Pancreas (tissue), 10 donors: ENCODE data around the gene PROB1. TPM values are rescaled to one million over a fixed set of nuclear protein-coding genes. Genes with fewer than 3 reads are reported as not detected.

Source experiments
- ATAC-seq, 4 donors: fragments of 200-7000 bp; cut with Tn5 transposase; one replicate each; pipeline versions ENCODE4 v1.8.0 to v1.9.1; 2020; ENCODE audit warnings: mild to moderate bottlenecking in 4 of 4, moderate library complexity in 4 of 4
- DNase-seq, 6 donors: peaks; one replicate each; pipeline ENCODE4 v3.0.0-alpha.2; 2020
- FAIRE-seq: peaks from 2 replicates; lab custom pipeline; 2012; peaks lifted over from hg19 to GRCh38; lab: Jason Lieb, UNC
- H3K27ac ChIP-seq, 4 donors: fragments of 200-600 bp; sonication (generic); 1 replicate in 3 of 4; 2 replicates in 1 of 4; pipeline versions ENCODE4 v1.5.0 to v1.8.0; 2020
- H3K27me3 ChIP-seq, 4 donors: fragments of 200-600 bp; one replicate each; pipeline ENCODE4 v1.8.0; 2021
- H3K36me3 ChIP-seq, 3 donors: fragments of 200-600 bp; sonication (generic) in 1 of 3; one replicate each; pipeline versions ENCODE4 v1.5.0 to v1.8.0; 2020 to 2021
- H3K4me1 ChIP-seq, 3 donors: fragments of 200-600 bp; one replicate each; pipeline ENCODE4 v1.8.0; 2021
- H3K4me3 ChIP-seq, 4 donors: fragments of 200-600 bp; sonication (generic) in 2 of 4; one replicate each; pipeline versions ENCODE4 v1.5.0 to v1.8.0; 2020 to 2021
- H3K9me3 ChIP-seq, 4 donors: fragments of 200-600 bp; one replicate each; pipeline ENCODE4 v1.8.0; 2021
- WGBS, 2 donors: extraction: QIAGEN DNeasy Blood & Tissue Kit; methylation state at CpG; one replicate each; pipeline ENCODE4 v1.1.7; 2013; 5-methylcytosine and 5-hydroxymethylcytosine counted together
- intact Hi-C, 3 donors: fragments of 100-400 bp; cut with DNase I; formaldehyde crosslinking; loops; one replicate each; pipeline versions ENCODE4 v1.11.1 to v1.14.2; 2022
- polyA plus RNA-seq, 2 donors: library from polyadenylated mRNA; stranded (reverse); fragments of 200-250 nt; gene quantifications; one replicate each; pipeline ENCODE4 v1.2.3, GENCODE V29; 2013
- total RNA-seq, 6 donors: library from RNA; stranded (reverse); fragmentation: NEBNext Ultra II Directional in 4 of 6; extraction: Animal tissue kit (Norgen Biotek cat#: 25700) in 4 of 6; gene quantifications; one replicate each; pipeline versions ENCODE4 v1.2.1 to v1.2.4, GENCODE V29; 2021 to 2023
- TF ChIP-seq, protein P1 (sequence below), 4 donors: fragments of 200-600 bp; sonication (generic) in 3 of 4; IDR thresholded peaks; one replicate each; pipeline versions ENCODE4 v1.5.0 to v1.8.0; 2021; ENCODE audit warnings: antibody characterized with exemption in 4 of 4
- donor health status: healthy with polysubstance abuse.
- donor health status: DM: no; HTN: no; CAD: no; lungs with moderate emphysema.
- donor health status: DM: no; HTN: no; CAD: no.
- donor health status: control.
- donor health status: control.
- donor health status: Bipolar disorder and iron deficiency.
- donor health status: DM: yes; HTN: yes; CAD: no.
- donor health status: DM: no; HTN: no; CAD: no.
- donor health status: DM: no; HTN: no; CAD: no.
- donor health status: DM: yes; HTN: yes; CAD: no.

Gene PROB1
- total and polyA plus RNA-seq, 8 donors, result 0.19 to 0.38 (median 0.34) TPM

- no peaks in the 10 kb centered on the region for H3K4me1 ChIP-seq
- H3K4me3 ChIP-seq, result peak overlapping the region; percentile 43 to 80 (median 66)
- no peak for DNase-seq
- 10 to 12% methylated on average over 8 of the region's 8 CpGs for WGBS, 2 donors
- H3K27ac ChIP-seq, result peak overlapping the region; percentile 84 to 91 (median 88)
- ATAC-seq, result peak in 2 of 4 donors; percentile 1
- intact Hi-C loops, result no loop called here
- FAIRE-seq, result no peak
- no peaks in the 10 kb centered on the region for H3K36me3 ChIP-seq
- no peaks in the 10 kb centered on the region for H3K9me3 ChIP-seq
- no peaks in the 10 kb centered on the region for H3K27me3 ChIP-seq
- TF ChIP-seq, protein P1, sequence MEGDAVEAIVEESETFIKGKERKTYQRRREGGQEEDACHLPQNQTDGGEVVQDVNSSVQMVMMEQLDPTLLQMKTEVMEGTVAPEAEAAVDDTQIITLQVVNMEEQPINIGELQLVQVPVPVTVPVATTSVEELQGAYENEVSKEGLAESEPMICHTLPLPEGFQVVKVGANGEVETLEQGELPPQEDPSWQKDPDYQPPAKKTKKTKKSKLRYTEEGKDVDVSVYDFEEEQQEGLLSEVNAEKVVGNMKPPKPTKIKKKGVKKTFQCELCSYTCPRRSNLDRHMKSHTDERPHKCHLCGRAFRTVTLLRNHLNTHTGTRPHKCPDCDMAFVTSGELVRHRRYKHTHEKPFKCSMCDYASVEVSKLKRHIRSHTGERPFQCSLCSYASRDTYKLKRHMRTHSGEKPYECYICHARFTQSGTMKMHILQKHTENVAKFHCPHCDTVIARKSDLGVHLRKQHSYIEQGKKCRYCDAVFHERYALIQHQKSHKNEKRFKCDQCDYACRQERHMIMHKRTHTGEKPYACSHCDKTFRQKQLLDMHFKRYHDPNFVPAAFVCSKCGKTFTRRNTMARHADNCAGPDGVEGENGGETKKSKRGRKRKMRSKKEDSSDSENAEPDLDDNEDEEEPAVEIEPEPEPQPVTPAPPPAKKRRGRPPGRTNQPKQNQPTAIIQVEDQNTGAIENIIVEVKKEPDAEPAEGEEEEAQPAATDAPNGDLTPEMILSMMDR (IDR thresholded peaks at IDR 0.05), result no peak
These were observed 43.8 kb upstream of the PROB1 start for GRCh38 chr5:139438707-139439012.

- Histone ChIP-seq H3K4me3 (no peak overlapping the region), H3K4me1 (no peaks in the 10 kb centered on the region), H3K36me3 (no peaks in the 10 kb centered on the region), H3K9me3 (no peaks in the 10 kb centered on the region), H3K27me3 (no peaks in the 10 kb centered on the region), H3K27ac (no peak overlapping the region)
- ATAC-seq (no peak), FAIRE-seq (no peak), DNase-seq (no peak)
- WGBS, 2 donors, result 87 to 90% methylated on average over 3 of the region's 3 CpGs
- intact Hi-C loops, result no loop called here
- TF ChIP-seq, protein P1 (IDR thresholded peaks at IDR 0.05), result no peak
These were observed 40.8 kb upstream of the PROB1 start for GRCh38 chr5:139435676-139436075.

- TF ChIP-seq, protein P1 (IDR thresholded peaks at IDR 0.05), result no peak
- 52 to 76% methylated on average over 1 of the region's 1 CpG for WGBS, 2 donors
- ATAC-seq (no peak), DNase-seq (no peak), FAIRE-seq (no peak)
- intact Hi-C loops, result no loop called here
- no peaks in the 10 kb centered on the region for H3K36me3 ChIP-seq
- H3K4me3 ChIP-seq, result no peak overlapping the region
- H3K27me3 ChIP-seq, result no peaks in the 10 kb centered on the region
- H3K27ac ChIP-seq, result no peak overlapping the region
- no peaks in the 10 kb centered on the region for H3K4me1 ChIP-seq
- H3K9me3 ChIP-seq, result no peaks in the 10 kb centered on the region
These were observed 36.8 kb upstream of the PROB1 start for GRCh38 chr5:139431706-139432105.

DNA sequence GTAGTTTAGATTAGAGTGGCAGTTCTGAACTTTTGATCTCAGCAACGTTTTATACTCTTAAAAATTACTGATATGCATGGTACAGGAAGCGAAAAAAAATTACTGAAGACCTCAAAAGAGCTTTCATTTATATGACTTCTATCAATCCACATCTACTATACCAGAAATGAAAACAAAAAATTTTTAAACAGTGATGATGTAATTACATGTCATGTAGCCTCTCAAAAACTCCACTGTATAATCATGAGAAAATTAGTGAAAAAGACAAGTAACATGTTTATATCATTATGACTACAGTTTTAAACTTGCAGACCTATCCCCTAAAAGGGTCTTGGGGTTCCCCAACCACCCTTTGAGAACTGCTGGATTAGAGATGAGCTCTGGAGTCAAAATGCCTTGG lies 35.1 kb upstream of the PROB1 start:
- Histone ChIP-seq H3K4me1 (no peaks in the 10 kb centered on the region), H3K9me3 (no peaks in the 10 kb centered on the region), H3K4me3 (no peak overlapping the region), H3K27ac (no peak overlapping the region), H3K27me3 (no peaks in the 10 kb centered on the region), H3K36me3 (no peaks in the 10 kb centered on the region)
- FAIRE-seq, result no peak
- TF ChIP-seq, protein P1 (IDR thresholded peaks at IDR 0.05), result no peak
- ATAC-seq, result no peak
- 78 to 79% methylated on average over 2 of the region's 2 CpGs for WGBS, 2 donors
- no peak for DNase-seq
- intact Hi-C loops, result no loop called here

DNA sequence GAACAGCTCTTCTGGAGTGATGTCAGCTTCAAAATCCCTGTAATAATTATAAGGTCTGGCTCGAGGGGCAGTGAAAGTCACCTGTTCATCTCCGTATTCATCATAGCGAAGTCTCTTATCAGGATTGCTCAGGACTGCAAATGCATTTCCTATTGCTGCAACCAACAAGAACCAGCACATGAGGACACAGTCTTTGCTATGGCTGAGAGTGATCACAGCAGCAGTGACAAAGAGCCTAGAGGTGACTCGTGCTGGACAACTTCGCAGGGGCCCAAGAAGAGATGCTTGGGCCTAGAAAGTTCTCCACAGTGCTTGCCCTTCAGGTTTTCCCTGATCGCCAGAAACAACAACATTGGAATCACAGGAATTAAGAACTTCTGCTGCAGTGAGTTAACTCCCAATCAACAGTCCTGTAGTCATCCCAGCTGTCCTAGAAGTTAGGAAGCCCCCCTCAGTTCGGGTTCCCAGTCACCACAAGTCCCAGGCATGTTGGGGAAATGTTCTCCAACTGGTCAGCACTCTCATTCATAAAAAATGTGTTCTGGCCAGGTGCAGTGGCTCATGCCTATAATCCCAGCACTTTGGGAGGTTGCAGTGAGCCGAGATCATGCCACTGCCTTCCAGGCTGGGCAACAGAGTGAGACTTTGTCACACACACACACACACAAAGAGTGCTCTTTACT lies 31.4 kb upstream of the PROB1 start:
- H3K9me3 ChIP-seq, result no peaks in the 10 kb centered on the region
- ATAC-seq, result no peak
- no peak overlapping the region for H3K4me3 ChIP-seq
- TF ChIP-seq, protein P1 (IDR thresholded peaks at IDR 0.05), result no peak
- H3K27me3 ChIP-seq, result no peaks in the 10 kb centered on the region
- H3K27ac ChIP-seq, result no peak overlapping the region
- FAIRE-seq, result no peak
- H3K4me1 ChIP-seq, result no peaks in the 10 kb centered on the region
- no peaks in the 10 kb centered on the region for H3K36me3 ChIP-seq
- intact Hi-C loops, result loop anchor here in 1 of 3 donors (5.0 kb wide), 1 partner anchor 336 kb away; no protein-coding TSS in a partner anchor
- DNase-seq, result no peak
- 70 to 78% methylated on average over 8 of the region's 8 CpGs for WGBS, 2 donors
